ENCODE measurements around the gene LTBP2. TPM values are rescaled to one million over a fixed set of nuclear protein-coding genes. Genes with fewer than 3 reads are reported as not detected.

LTBP2 gene
- total RNA-seq, 1 experiment from 2014 or later = 17.4 TPM

- Histone ChIP-seq H2AFZ (ENCODE audit: low read length) (no peak overlapping the region), H3K27me3 (ENCODE audit: low read length) (no peaks in the 10 kb centered on the region), H3K4me1 (ENCODE audit: insufficient read depth, low read length) (peaks cover 4% of the 10 kb centered on the region; the same call in 1 of the 2 replicates), H4K20me1 (ENCODE audit: low read length) (no peaks in the 10 kb centered on the region), H3K9me2 (replicated peaks; ENCODE audit: low read length) (no peaks in the 10 kb centered on the region), H3K4me3 (ENCODE audit: low read length) (no peak overlapping the region), H3K36me3 (ENCODE audit: low read depth, low read length) (no peaks in the 10 kb centered on the region), H3K79me2 (ENCODE audit: low read length) (no peaks in the 10 kb centered on the region), H3K4me2 (ENCODE audit: low read length) (no peak overlapping the region), H3K27ac (ENCODE audit: low read length) (no peak overlapping the region), H3F3A (ENCODE audit: low read length, unreplicated experiment) (no peaks in the 10 kb centered on the region), H3K9ac (ENCODE audit: low read length) (no peak overlapping the region), H3K9me3 (ENCODE audit: low read length) (no peaks in the 10 kb centered on the region)
- BruUV-seq (replicated peaks) = no TSS peak
- ChIA-PET CTCF (no interaction called here), POLR2A (ENCODE audit: unreplicated experiment) (interaction anchor here (0.6 kb wide), 1 partner anchor 233 kb away, joined by 3 read pairs; no protein-coding TSS in a partner anchor)
- ATAC-seq = no peak
- TF ChIP-seq, protein P1, sequence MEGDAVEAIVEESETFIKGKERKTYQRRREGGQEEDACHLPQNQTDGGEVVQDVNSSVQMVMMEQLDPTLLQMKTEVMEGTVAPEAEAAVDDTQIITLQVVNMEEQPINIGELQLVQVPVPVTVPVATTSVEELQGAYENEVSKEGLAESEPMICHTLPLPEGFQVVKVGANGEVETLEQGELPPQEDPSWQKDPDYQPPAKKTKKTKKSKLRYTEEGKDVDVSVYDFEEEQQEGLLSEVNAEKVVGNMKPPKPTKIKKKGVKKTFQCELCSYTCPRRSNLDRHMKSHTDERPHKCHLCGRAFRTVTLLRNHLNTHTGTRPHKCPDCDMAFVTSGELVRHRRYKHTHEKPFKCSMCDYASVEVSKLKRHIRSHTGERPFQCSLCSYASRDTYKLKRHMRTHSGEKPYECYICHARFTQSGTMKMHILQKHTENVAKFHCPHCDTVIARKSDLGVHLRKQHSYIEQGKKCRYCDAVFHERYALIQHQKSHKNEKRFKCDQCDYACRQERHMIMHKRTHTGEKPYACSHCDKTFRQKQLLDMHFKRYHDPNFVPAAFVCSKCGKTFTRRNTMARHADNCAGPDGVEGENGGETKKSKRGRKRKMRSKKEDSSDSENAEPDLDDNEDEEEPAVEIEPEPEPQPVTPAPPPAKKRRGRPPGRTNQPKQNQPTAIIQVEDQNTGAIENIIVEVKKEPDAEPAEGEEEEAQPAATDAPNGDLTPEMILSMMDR (conservative IDR thresholded peaks at IDR 0.05; ENCODE audit: low read depth, low read length) = no peak
- TF ChIP-seq EZH2phosphoT487 (IDR thresholded peaks at IDR 0.05; ENCODE audit: borderline replicate concordance, low read length) = no peak
- TF ChIP-seq EZH2 (IDR thresholded peaks at IDR 0.05; ENCODE audit: low read length, unreplicated experiment) = no peak
- intact Hi-C loops (cut with micrococcal nuclease) = no loop called here
- no peak for DNase-seq
Measured at GRCh38 chr14:74628418-74628817, 16.4 kb upstream of the LTBP2 start.

- Histone ChIP-seq H3K9me2 (replicated peaks; ENCODE audit: low read length) (no peaks in the 10 kb centered on the region), H3K4me2 (ENCODE audit: low read length) (no peak overlapping the region), H2AFZ (ENCODE audit: low read length) (no peak overlapping the region), H3K36me3 (ENCODE audit: low read depth, low read length) (no peaks in the 10 kb centered on the region), H3F3A (ENCODE audit: low read length, unreplicated experiment) (no peaks in the 10 kb centered on the region), H3K9me3 (ENCODE audit: low read length) (no peaks in the 10 kb centered on the region), H3K4me1 (ENCODE audit: insufficient read depth, low read length) (no peaks in the 10 kb centered on the region), H3K79me2 (ENCODE audit: low read length) (no peaks in the 10 kb centered on the region), H4K20me1 (ENCODE audit: low read length) (no peaks in the 10 kb centered on the region), H3K4me3 (ENCODE audit: low read length) (no peak overlapping the region), H3K27me3 (ENCODE audit: low read length) (no peaks in the 10 kb centered on the region), H3K27ac (ENCODE audit: low read length) (no peak overlapping the region), H3K9ac (ENCODE audit: low read length) (no peak overlapping the region)
- TF ChIP-seq EZH2phosphoT487 (IDR thresholded peaks at IDR 0.05; ENCODE audit: borderline replicate concordance, low read length) = no peak
- TF ChIP-seq EZH2 (IDR thresholded peaks at IDR 0.05; ENCODE audit: low read length, unreplicated experiment) = no peak
- TF ChIP-seq, protein P1 (conservative IDR thresholded peaks at IDR 0.05; ENCODE audit: low read depth, low read length) = no peak
- intact Hi-C loops (cut with micrococcal nuclease) = no loop called here
- ChIA-PET CTCF (no interaction called here), POLR2A (ENCODE audit: unreplicated experiment) (no interaction called here)
- DNase-seq (no peak), ATAC-seq (no peak)
- BruUV-seq (replicated peaks) = no TSS peak
Measured at GRCh38 chr14:74627076-74627475, 15.0 kb upstream of the LTBP2 start.

GRCh38 chr14:74622257-74622656 lies 10.2 kb upstream of the LTBP2 start:
- BruUV-seq (replicated peaks) = no TSS peak
- POLR2A ChIA-PET (ENCODE audit: unreplicated experiment) = interaction anchor here (0.6 kb wide), 2 partner anchors 56 to 180 kb away, joined by 3 to 8 read pairs; no protein-coding TSS in a partner anchor

More at GRCh38 chr14:74622257-74622656, 10.2 kb upstream of the LTBP2 start:
- Histone ChIP-seq H3K9me3 (ENCODE audit: low read length) (no peaks in the 10 kb centered on the region), H3K79me2 (ENCODE audit: low read length) (no peaks in the 10 kb centered on the region), H3K9ac (ENCODE audit: low read length) (no peak overlapping the region), H3K27me3 (ENCODE audit: low read length) (no peaks in the 10 kb centered on the region), H3K36me3 (ENCODE audit: low read depth, low read length) (no peaks in the 10 kb centered on the region), H3F3A (ENCODE audit: low read length, unreplicated experiment) (peaks cover 2% of the 10 kb centered on the region), H3K4me2 (ENCODE audit: low read length) (no peak overlapping the region), H3K4me3 (ENCODE audit: low read length) (no peak overlapping the region), H4K20me1 (ENCODE audit: low read length) (no peaks in the 10 kb centered on the region), H3K4me1 (ENCODE audit: insufficient read depth, low read length) (peaks cover 39% of the 10 kb centered on the region), H2AFZ (ENCODE audit: low read length) (no peak overlapping the region), H3K9me2 (replicated peaks; ENCODE audit: low read length) (no peaks in the 10 kb centered on the region), H3K27ac (ENCODE audit: low read length) (no peak overlapping the region)
- DNase-seq (no peak), ATAC-seq (no peak)
- no peak for TF ChIP-seq EZH2phosphoT487 (IDR thresholded peaks at IDR 0.05; ENCODE audit: borderline replicate concordance, low read length)
- TF ChIP-seq, protein P1 (conservative IDR thresholded peaks at IDR 0.05; ENCODE audit: low read depth, low read length) = no peak
- no peak for TF ChIP-seq EZH2 (IDR thresholded peaks at IDR 0.05; ENCODE audit: low read length, unreplicated experiment)
- intact Hi-C loops (cut with micrococcal nuclease) = no loop called here
- CTCF ChIA-PET = no interaction called here
